HepG2 (cell line): ENCODE measurements around the gene CCL27. TPM values are rescaled to one million over a fixed set of nuclear protein-coding genes. Genes with fewer than 3 reads are reported as not detected.

Source experiments
- CCAR2 ChIP-seq: fragments of 200-400 bp; formaldehyde crosslinking; optimal IDR thresholded peaks from 2 replicates; pipeline ENCODE3; 2018; ENCODE audit warnings: low read depth, mild to moderate bottlenecking, low read length, moderate library complexity
- ESRRA ChIP-seq: sonication (generic); formaldehyde crosslinking; IDR thresholded peaks from 2 replicates; pipeline ENCODE4 v1.5.1; 2020; ENCODE audit warnings: mild to moderate bottlenecking, low read depth, missing genetic modification reagents
- HDAC6 ChIP-seq: fragments of 200-600 bp; sonication (generic); IDR thresholded peaks from 2 replicates; pipeline ENCODE4 v1.7.0; 2017; ENCODE audit warnings: mild to moderate bottlenecking, antibody characterized with exemption, low read length, low read depth
- JUN ChIP-seq: sonication (generic); formaldehyde crosslinking; IDR thresholded peaks from 2 replicates; pipeline ENCODE4 v1.4.0; 2020; ENCODE audit warnings: mild to moderate bottlenecking, missing genetic modification reagents
- JUND ChIP-seq: sonication (generic); formaldehyde crosslinking; IDR thresholded peaks from 2 replicates; pipeline ENCODE4 v1.8.0; 2022; ENCODE audit warnings: mild to moderate bottlenecking, missing genetic modification reagents
- KDM5B ChIP-seq: sonication (generic); formaldehyde crosslinking; IDR thresholded peaks from 2 replicates; pipeline ENCODE4 v1.4.0; 2020; ENCODE audit warnings: missing genetic modification reagents, mild to moderate bottlenecking, borderline replicate concordance
- MLLT10 ChIP-seq: sonication (generic); formaldehyde crosslinking; IDR thresholded peaks from 2 replicates; pipeline ENCODE4 v1.4.0; 2020; ENCODE audit warnings: missing genetic modification reagents
- ONECUT2 ChIP-seq: sonication (generic); formaldehyde crosslinking; IDR thresholded peaks from 2 replicates; pipeline ENCODE4 v1.4.0; 2020; ENCODE audit warnings: missing genetic modification reagents
- RAD21 ChIP-seq: fragments of 450-650 bp; formaldehyde crosslinking; IDR thresholded peaks from 2 replicates; pipeline ENCODE4 v1.5.0; 2020; ENCODE audit warnings: mild to moderate bottlenecking
- SRF ChIP-seq: IDR thresholded peaks from 2 replicates; pipeline ENCODE4 v1.6.1; 2011; ENCODE audit warnings: mild to moderate bottlenecking, low read depth, low read length, moderate library complexity
- polyA plus RNA-seq, 8 experiments: library from polyadenylated mRNA; depleted of rRNA in 3 of 8; stranded (reverse) in 7 of 8; unstranded in 1 of 8; fragments of >200 nt; fragmentation: Illumina TruSeq in 4 of 8; extraction: Trizol in 4 of 8; gene quantifications; 2 replicates each; pipeline versions ENCODE4 v1.2.1 to v1.2.3, GENCODE V29; 2011 to 2016; ENCODE audit warnings: low read depth in 4 of 8, missing spikeins in 1 of 8, mixed read lengths in 1 of 8; ENCODE audit not compliant: insufficient read depth in 1 of 8
- total RNA-seq, 5 experiments: library from RNA; depleted of rRNA; stranded (reverse); fragments of >200 nt; fragmentation: Illumina TruSeq; extraction: Trizol; gene quantifications; 2 replicates each; pipeline ENCODE4 v1.2.3, GENCODE V29; 2016; ENCODE audit warnings: low read depth in 1 of 5
- TF ChIP-seq, protein P1 (sequence below), 2 experiments: IDR thresholded peaks; 2 replicates each; pipeline ENCODE4 v1.6.1; 2011 to 2012; ENCODE audit warnings: low read length in 2 of 2, borderline replicate concordance in 1 of 2, low read depth in 1 of 2, mild to moderate bottlenecking in 1 of 2, moderate library complexity in 1 of 2
- TF ChIP-seq, protein P2 (sequence below): sonication (generic); formaldehyde crosslinking; IDR thresholded peaks from 2 replicates; pipeline ENCODE4 v1.8.1; 2023; ENCODE audit warnings: missing genetic modification reagents, inconsistent platforms, borderline replicate concordance
- TF ChIP-seq, protein P3 (sequence below): sonication (generic); formaldehyde crosslinking; IDR thresholded peaks from 2 replicates; pipeline ENCODE4 v1.4.0; 2020; ENCODE audit warnings: mild to moderate bottlenecking, low read depth, missing genetic modification reagents
- TF ChIP-seq, protein P4 (sequence below): sonication (generic); formaldehyde crosslinking; IDR thresholded peaks from 2 replicates; pipeline ENCODE4 v1.4.0; 2020; ENCODE audit warnings: low read depth, missing genetic modification reagents
- TF ChIP-seq, protein P5 (sequence below): sonication (generic); formaldehyde crosslinking; IDR thresholded peaks from 2 replicates; pipeline ENCODE4 v1.4.0; 2020; ENCODE audit warnings: mild to moderate bottlenecking, missing genetic modification reagents

Gene CCL27
- total and polyA plus RNA-seq, 2 of the 13 experiments (the other 11 are each of a cell fraction or from before 2014, with no cell fraction given): not detected

DNA sequence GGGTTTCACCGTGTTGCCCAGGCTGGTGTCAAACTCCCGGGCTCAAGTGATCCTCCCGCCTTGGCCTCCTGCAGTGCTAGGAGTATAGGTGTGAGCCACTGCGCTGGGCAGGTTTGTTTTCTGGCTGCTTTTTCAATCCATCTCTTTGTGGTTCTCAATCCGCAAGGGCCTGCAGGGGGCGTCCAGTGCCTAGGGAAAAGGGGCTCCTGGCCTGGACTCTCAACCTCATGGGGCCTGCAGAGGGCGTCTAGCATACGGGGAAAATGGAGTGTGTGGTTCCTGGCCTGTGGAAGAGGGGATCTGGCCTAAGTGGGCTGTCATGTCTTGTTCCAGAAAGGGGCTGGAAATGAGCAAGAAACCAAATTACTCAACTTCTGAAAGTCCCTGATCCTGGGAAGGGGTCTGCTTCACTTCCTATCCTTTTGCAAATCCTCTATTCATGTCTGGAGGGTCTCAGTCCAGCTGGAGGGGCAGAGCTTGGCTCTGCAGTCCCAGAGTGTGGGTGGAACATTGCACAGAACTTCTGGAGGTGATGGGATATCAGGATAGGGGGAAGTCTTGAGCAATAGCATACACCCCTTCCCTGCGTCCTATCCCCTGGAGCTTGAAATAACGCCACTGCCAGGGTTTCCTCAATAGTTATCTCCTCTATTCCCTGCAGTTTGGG, 12.7 kb upstream of the CCL27 start (continued):
- TF ChIP-seq, protein P1, sequence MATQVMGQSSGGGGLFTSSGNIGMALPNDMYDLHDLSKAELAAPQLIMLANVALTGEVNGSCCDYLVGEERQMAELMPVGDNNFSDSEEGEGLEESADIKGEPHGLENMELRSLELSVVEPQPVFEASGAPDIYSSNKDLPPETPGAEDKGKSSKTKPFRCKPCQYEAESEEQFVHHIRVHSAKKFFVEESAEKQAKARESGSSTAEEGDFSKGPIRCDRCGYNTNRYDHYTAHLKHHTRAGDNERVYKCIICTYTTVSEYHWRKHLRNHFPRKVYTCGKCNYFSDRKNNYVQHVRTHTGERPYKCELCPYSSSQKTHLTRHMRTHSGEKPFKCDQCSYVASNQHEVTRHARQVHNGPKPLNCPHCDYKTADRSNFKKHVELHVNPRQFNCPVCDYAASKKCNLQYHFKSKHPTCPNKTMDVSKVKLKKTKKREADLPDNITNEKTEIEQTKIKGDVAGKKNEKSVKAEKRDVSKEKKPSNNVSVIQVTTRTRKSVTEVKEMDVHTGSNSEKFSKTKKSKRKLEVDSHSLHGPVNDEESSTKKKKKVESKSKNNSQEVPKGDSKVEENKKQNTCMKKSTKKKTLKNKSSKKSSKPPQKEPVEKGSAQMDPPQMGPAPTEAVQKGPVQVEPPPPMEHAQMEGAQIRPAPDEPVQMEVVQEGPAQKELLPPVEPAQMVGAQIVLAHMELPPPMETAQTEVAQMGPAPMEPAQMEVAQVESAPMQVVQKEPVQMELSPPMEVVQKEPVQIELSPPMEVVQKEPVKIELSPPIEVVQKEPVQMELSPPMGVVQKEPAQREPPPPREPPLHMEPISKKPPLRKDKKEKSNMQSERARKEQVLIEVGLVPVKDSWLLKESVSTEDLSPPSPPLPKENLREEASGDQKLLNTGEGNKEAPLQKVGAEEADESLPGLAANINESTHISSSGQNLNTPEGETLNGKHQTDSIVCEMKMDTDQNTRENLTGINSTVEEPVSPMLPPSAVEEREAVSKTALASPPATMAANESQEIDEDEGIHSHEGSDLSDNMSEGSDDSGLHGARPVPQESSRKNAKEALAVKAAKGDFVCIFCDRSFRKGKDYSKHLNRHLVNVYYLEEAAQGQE (IDR thresholded peaks at IDR 0.05; ENCODE audit: borderline replicate concordance in 1 of 2, low read depth in 1 of 2, low read length in 2 of 2): no peak
- TF ChIP-seq ONECUT2 (CRISPR knock-in tag): no peak
- TF ChIP-seq, protein P2, sequence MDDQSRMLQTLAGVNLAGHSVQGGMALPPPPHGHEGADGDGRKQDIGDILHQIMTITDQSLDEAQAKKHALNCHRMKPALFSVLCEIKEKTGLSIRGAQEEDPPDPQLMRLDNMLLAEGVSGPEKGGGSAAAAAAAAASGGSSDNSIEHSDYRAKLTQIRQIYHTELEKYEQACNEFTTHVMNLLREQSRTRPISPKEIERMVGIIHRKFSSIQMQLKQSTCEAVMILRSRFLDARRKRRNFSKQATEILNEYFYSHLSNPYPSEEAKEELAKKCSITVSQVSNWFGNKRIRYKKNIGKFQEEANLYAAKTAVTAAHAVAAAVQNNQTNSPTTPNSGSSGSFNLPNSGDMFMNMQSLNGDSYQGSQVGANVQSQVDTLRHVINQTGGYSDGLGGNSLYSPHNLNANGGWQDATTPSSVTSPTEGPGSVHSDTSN (CRISPR knock-in tag): no peak
- no peak for TF ChIP-seq SRF
- TF ChIP-seq RAD21 (CRISPR knock-in tag): peak; percentile 98
- TF ChIP-seq, protein P3, sequence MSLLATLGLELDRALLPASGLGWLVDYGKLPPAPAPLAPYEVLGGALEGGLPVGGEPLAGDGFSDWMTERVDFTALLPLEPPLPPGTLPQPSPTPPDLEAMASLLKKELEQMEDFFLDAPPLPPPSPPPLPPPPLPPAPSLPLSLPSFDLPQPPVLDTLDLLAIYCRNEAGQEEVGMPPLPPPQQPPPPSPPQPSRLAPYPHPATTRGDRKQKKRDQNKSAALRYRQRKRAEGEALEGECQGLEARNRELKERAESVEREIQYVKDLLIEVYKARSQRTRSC (CRISPR knock-in tag): no peak
- TF ChIP-seq KDM5B (CRISPR knock-in tag): peak; percentile 75; the same call in 1 of the 2 replicates
- TF ChIP-seq, protein P4, sequence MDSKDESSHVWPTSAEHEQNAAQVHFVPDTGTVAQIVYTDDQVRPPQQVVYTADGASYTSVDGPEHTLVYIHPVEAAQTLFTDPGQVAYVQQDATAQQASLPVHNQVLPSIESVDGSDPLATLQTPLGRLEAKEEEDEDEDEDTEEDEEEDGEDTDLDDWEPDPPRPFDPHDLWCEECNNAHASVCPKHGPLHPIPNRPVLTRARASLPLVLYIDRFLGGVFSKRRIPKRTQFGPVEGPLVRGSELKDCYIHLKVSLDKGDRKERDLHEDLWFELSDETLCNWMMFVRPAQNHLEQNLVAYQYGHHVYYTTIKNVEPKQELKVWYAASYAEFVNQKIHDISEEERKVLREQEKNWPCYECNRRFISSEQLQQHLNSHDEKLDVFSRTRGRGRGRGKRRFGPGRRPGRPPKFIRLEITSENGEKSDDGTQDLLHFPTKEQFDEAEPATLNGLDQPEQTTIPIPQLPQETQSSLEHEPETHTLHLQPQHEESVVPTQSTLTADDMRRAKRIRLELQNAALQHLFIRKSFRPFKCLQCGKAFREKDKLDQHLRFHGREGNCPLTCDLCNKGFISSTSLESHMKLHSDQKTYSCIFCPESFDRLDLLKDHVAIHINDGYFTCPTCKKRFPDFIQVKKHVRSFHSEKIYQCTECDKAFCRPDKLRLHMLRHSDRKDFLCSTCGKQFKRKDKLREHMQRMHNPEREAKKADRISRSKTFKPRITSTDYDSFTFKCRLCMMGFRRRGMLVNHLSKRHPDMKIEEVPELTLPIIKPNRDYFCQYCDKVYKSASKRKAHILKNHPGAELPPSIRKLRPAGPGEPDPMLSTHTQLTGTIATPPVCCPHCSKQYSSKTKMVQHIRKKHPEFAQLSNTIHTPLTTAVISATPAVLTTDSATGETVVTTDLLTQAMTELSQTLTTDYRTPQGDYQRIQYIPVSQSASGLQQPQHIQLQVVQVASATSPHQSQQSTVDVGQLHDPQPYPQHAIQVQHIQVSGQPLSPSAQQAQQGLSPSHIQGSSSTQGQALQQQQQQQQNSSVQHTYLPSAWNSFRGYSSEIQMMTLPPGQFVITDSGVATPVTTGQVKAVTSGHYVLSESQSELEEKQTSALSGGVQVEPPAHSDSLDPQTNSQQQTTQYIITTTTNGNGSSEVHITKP (CRISPR knock-in tag): no peak
- no peak for TF ChIP-seq JUN (CRISPR knock-in tag)
- no peak for TF ChIP-seq JUND (CRISPR knock-in tag)
- TF ChIP-seq MLLT10 (CRISPR knock-in tag): no peak
- no peak for TF ChIP-seq HDAC6
- 0 out of 2 replicates have a peak, but pooled peaks have one; percentile 55 for TF ChIP-seq ESRRA (CRISPR knock-in tag)
- TF ChIP-seq, protein P5, sequence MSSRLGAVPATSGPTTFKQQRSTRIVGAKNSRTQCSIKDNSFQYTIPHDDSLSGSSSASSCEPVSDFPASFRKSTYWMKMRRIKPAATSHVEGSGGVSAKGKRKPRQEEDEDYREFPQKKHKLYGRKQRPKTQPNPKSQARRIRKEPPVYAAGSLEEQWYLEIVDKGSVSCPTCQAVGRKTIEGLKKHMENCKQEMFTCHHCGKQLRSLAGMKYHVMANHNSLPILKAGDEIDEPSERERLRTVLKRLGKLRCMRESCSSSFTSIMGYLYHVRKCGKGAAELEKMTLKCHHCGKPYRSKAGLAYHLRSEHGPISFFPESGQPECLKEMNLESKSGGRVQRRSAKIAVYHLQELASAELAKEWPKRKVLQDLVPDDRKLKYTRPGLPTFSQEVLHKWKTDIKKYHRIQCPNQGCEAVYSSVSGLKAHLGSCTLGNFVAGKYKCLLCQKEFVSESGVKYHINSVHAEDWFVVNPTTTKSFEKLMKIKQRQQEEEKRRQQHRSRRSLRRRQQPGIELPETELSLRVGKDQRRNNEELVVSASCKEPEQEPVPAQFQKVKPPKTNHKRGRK (CRISPR knock-in tag): no peak
- TF ChIP-seq CCAR2: no peak
